H7 (cell line): ENCODE measurements around the gene AZGP1. TPM values are rescaled to one million over a fixed set of nuclear protein-coding genes. Genes with fewer than 3 reads are reported as not detected.
"Not testable (repeated sequence)": the region's sequence is repeated elsewhere in the genome, so short reads cannot be mapped to it uniquely, and the experiment has no call there.

Source experiments
- DNase-seq: peaks from one replicate; pipeline ENCODE4 v3.0.0; 2012
- H3K27me3 ChIP-seq: 2 replicates; pipeline ENCODE4 v1.6.0; 2011; ENCODE audit warnings: mild to moderate bottlenecking, low read length; ENCODE audit not compliant: control insufficient read depth, insufficient read depth
- H3K36me3 ChIP-seq: replicated peaks from 2 replicates; pipeline ENCODE4 v1.5.1; 2011; ENCODE audit warnings: low read length; ENCODE audit not compliant: control insufficient read depth, insufficient read depth
- H3K4me3 ChIP-seq: 2 replicates; pipeline ENCODE4 v1.5.1; 2011; ENCODE audit warnings: low read depth, mild to moderate bottlenecking, control low read depth, low read length, moderate library complexity; ENCODE audit not compliant: insufficient read depth
- total RNA-seq: library from RNA; depleted of rRNA; stranded (reverse); fragments of >200 nt; shearing (Covaris generic); gene quantifications from 2 replicates; pipeline ENCODE4 v1.2.3, GENCODE V29; 2014

Gene AZGP1
- total RNA-seq, 1 experiment from 2014 or later, result not detected

- Histone ChIP-seq H3K36me3 (no peaks in the 10 kb centered on the region), H3K4me3 (no peak overlapping the region), H3K27me3 (no peaks in the 10 kb centered on the region; the same call in 1 of the 2 replicates)
- no peak for DNase-seq
Measured at GRCh38 chr7:99984593-99984992, 8.8 kb upstream of the AZGP1 start.

- DNase-seq, H3K36me3 ChIP-seq, H3K4me3 ChIP-seq, H3K27me3 ChIP-seq: not testable (repeated sequence)
Measured at GRCh38 chr7:99981066-99981465, 5.2 kb upstream of the AZGP1 start.

- not testable (repeated sequence) for DNase-seq, H3K27me3 ChIP-seq, H3K36me3 ChIP-seq, H3K4me3 ChIP-seq
Measured at GRCh38 chr7:99980448-99980872, 4.6 kb upstream of the AZGP1 start.

- H3K36me3 ChIP-seq, H3K27me3 ChIP-seq, H3K4me3 ChIP-seq: not testable (repeated sequence)
- DNase-seq, result peak; percentile 52
Measured at GRCh38 chr7:99979814-99980225, 4.0 kb upstream of the AZGP1 start.

- no peaks in the 10 kb centered on the region for H3K36me3 ChIP-seq
- no peak for DNase-seq
Measured at GRCh38 chr7:99976626-99977025, 795 bp upstream of the AZGP1 start.

GRCh38 chr7:99974681-99975080, 1.1 kb downstream of the AZGP1 start:
- Histone ChIP-seq H3K4me3 (no peak overlapping the region), H3K27me3 (no peaks in the 10 kb centered on the region), H3K36me3 (no peaks in the 10 kb centered on the region)
- DNase-seq, result no peak

More at GRCh38 chr7:99976626-99977025, 795 bp upstream of the AZGP1 start:
- Histone ChIP-seq H3K4me3 (no peak overlapping the region), H3K27me3 (no peaks in the 10 kb centered on the region)

GRCh38 chr7:99973817-99974216, 2.0 kb downstream of the AZGP1 start:
- not testable (repeated sequence) for H3K27me3 ChIP-seq, H3K36me3 ChIP-seq, H3K4me3 ChIP-seq, DNase-seq

- H3K27me3 ChIP-seq, result no peaks in the 10 kb centered on the region
- no peak for DNase-seq
- H3K36me3 ChIP-seq, result no peaks in the 10 kb centered on the region
- H3K4me3 ChIP-seq, result no peak overlapping the region
Measured at GRCh38 chr7:99971242-99971641, 4.6 kb downstream of the AZGP1 start.

- not testable (repeated sequence) for H3K36me3 ChIP-seq, H3K27me3 ChIP-seq, DNase-seq, H3K4me3 ChIP-seq
Measured at GRCh38 chr7:99969813-99970212, 6.0 kb downstream of the AZGP1 start.

GRCh38 chr7:99969298-99969697, 6.5 kb downstream of the AZGP1 start:
- H3K4me3 ChIP-seq, result no peak overlapping the region
- no peaks in the 10 kb centered on the region for H3K36me3 ChIP-seq
- H3K27me3 ChIP-seq, result no peaks in the 10 kb centered on the region
- no peak for DNase-seq

GRCh38 chr7:99958564-99959227, 17.1 kb downstream of the AZGP1 start:
- DNase-seq, result no peak
- Histone ChIP-seq H3K27me3 (peaks cover 4% of the 10 kb centered on the region; the same call in 1 of the 2 replicates), H3K36me3 (no peaks in the 10 kb centered on the region), H3K4me3 (no peak overlapping the region)

GRCh38 chr7:99955247-99955646, 20.6 kb downstream of the AZGP1 start:
- H3K36me3 ChIP-seq, result no peaks in the 10 kb centered on the region
- DNase-seq, result no peak

GRCh38 chr7:99954643-99955042, 21.2 kb downstream of the AZGP1 start:
- not testable (repeated sequence) for DNase-seq, H3K4me3 ChIP-seq, H3K27me3 ChIP-seq, H3K36me3 ChIP-seq

More at GRCh38 chr7:99955247-99955646, 20.6 kb downstream of the AZGP1 start:
- Histone ChIP-seq H3K27me3 (no peaks in the 10 kb centered on the region; the same call in 1 of the 2 replicates), H3K4me3 (no peak overlapping the region)

GRCh38 chr7:99953649-99954048, 22.2 kb downstream of the AZGP1 start:
- H3K4me3 ChIP-seq, result no peak overlapping the region
- no peaks in the 10 kb centered on the region for H3K36me3 ChIP-seq
- DNase-seq, result no peak
- no peaks in the 10 kb centered on the region for H3K27me3 ChIP-seq

- not testable (repeated sequence) for H3K4me3 ChIP-seq, DNase-seq, H3K27me3 ChIP-seq, H3K36me3 ChIP-seq
Measured at GRCh38 chr7:99952649-99953048, 23.2 kb downstream of the AZGP1 start.

GRCh38 chr7:99950819-99951218, 25.0 kb downstream of the AZGP1 start:
- H3K27me3 ChIP-seq, H3K4me3 ChIP-seq, H3K36me3 ChIP-seq, DNase-seq: not testable (repeated sequence)
